Neutrophil (primary cell): ENCODE results near the gene SUPT20H.
"Not testable (repeated sequence)": the region's sequence is repeated elsewhere in the genome, so short reads cannot be mapped to it uniquely, and the experiment has no call there.

Experiments used
- H3K27ac ChIP-seq: fragments of 200-600 bp; sonication (generic); 2 replicates; pipeline ENCODE4 v1.5.1; 2016; ENCODE audit warnings: mild to moderate bottlenecking, moderate library complexity
- H3K27me3 ChIP-seq: fragments of 200-600 bp; sonication (generic); 2 replicates; pipeline ENCODE4 v1.6.0; 2016; ENCODE audit warnings: mild to moderate bottlenecking
- H3K36me3 ChIP-seq: fragments of 200-600 bp; sonication (generic); 2 replicates; pipeline ENCODE4 v1.5.1; 2017
- H3K4me1 ChIP-seq, 2 experiments: fragments of 200-600 bp in 1 of 2; sonication (generic) in 1 of 2; 1 replicate in 1 of 2; 2 replicates in 1 of 2; pipeline versions ENCODE4 v1.5.1 to v1.6.1; 2013 to 2016; ENCODE audit warnings: low read depth in 1 of 2, low read length in 1 of 2, mild to moderate bottlenecking in 1 of 2, moderate library complexity in 1 of 2; ENCODE audit not compliant: control insufficient read depth in 1 of 2, insufficient read depth in 1 of 2
- H3K4me3 ChIP-seq, 2 experiments: fragments of 200-600 bp in 1 of 2; sonication (generic) in 1 of 2; 1 replicate in 1 of 2; 2 replicates in 1 of 2; pipeline ENCODE4 v1.5.1; 2013 to 2016; ENCODE audit warnings: low read depth in 1 of 2, low read length in 1 of 2, mild to moderate bottlenecking in 1 of 2, moderate library complexity in 1 of 2
- H3K9me3 ChIP-seq: fragments of 200-600 bp; sonication (generic); 2 replicates; pipeline ENCODE4 v1.5.1; 2016
- TF ChIP-seq, protein P1 (sequence below): fragments of 200-600 bp; sonication (generic); IDR thresholded peaks from 2 replicates; pipeline ENCODE4 v1.5.1; 2016; ENCODE audit warnings: antibody characterized with exemption

SUPT20H gene

GRCh38 chr13:37059848-37060192 is 332 bp upstream of the SUPT20H start:
- Histone ChIP-seq H3K27ac (peak overlapping the region; percentile 85), H3K4me3 (peak overlapping the region; percentile 69 to 93), H3K4me1 (peaks cover 25 to 29% of the 10 kb centered on the region in 2 experiments), H3K36me3 (no peaks in the 10 kb centered on the region), H3K27me3 (peaks cover 5% of the 10 kb centered on the region), H3K9me3 (no peaks in the 10 kb centered on the region)
- TF ChIP-seq, protein P1, sequence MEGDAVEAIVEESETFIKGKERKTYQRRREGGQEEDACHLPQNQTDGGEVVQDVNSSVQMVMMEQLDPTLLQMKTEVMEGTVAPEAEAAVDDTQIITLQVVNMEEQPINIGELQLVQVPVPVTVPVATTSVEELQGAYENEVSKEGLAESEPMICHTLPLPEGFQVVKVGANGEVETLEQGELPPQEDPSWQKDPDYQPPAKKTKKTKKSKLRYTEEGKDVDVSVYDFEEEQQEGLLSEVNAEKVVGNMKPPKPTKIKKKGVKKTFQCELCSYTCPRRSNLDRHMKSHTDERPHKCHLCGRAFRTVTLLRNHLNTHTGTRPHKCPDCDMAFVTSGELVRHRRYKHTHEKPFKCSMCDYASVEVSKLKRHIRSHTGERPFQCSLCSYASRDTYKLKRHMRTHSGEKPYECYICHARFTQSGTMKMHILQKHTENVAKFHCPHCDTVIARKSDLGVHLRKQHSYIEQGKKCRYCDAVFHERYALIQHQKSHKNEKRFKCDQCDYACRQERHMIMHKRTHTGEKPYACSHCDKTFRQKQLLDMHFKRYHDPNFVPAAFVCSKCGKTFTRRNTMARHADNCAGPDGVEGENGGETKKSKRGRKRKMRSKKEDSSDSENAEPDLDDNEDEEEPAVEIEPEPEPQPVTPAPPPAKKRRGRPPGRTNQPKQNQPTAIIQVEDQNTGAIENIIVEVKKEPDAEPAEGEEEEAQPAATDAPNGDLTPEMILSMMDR: no peak

DNA sequence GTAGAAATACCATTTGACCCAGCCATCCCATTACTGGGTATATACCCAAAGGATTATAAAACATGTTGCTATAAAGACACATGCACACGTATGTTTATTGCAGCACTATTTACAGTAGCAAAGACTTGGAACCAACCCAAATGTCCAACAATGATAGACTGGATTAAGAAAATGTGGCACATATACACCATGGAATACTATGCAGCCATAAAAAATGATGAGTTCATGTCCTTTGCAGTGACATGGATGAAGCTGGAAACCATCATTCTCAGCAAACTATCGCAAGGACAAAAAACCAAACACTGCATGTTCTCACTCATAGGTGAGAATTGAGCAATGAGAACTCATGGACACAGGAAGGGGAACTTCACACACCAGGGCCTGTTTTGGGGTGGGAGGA is 3.3 kb downstream of the SUPT20H start:
- H3K4me1 ChIP-seq: peaks cover 25 to 29% of the 10 kb centered on the region in 2 experiments
- not testable (repeated sequence) for H3K4me3 ChIP-seq

GRCh38 chr13:37053111-37053510 is 6.4 kb downstream of the SUPT20H start:
- not testable (repeated sequence) for H3K27me3 ChIP-seq, H3K27ac ChIP-seq, H3K36me3 ChIP-seq, H3K4me3 ChIP-seq, H3K9me3 ChIP-seq
- peaks cover 10 to 15% of the 10 kb centered on the region in 2 experiments for H3K4me1 ChIP-seq

More for the DNA sequence above, 3.3 kb downstream of the SUPT20H start:
- H3K27ac ChIP-seq, H3K27me3 ChIP-seq, H3K36me3 ChIP-seq, H3K9me3 ChIP-seq: not testable (repeated sequence)

GRCh38 chr13:37049810-37050209 is 9.7 kb downstream of the SUPT20H start:
- Histone ChIP-seq H3K4me3 (no peak overlapping the region), H3K36me3 (peaks cover 31% of the 10 kb centered on the region), H3K4me1 (no peaks in the 10 kb centered on the region), H3K9me3 (no peaks in the 10 kb centered on the region), H3K27ac (no peak overlapping the region), H3K27me3 (no peaks in the 10 kb centered on the region)
- TF ChIP-seq, protein P1: no peak

- H3K9me3 ChIP-seq: no peaks in the 10 kb centered on the region
- no peak overlapping the region for H3K27ac ChIP-seq
- H3K4me3 ChIP-seq: no peak overlapping the region
- H3K36me3 ChIP-seq: peaks cover 50% of the 10 kb centered on the region
- H3K27me3 ChIP-seq: no peaks in the 10 kb centered on the region
- TF ChIP-seq, protein P1: no peak
- H3K4me1 ChIP-seq: peaks cover 2 to 6% of the 10 kb centered on the region in 2 experiments
Measured at GRCh38 chr13:37047846-37048245, 11.6 kb downstream of the SUPT20H start.

- Histone ChIP-seq H3K27me3 (no peaks in the 10 kb centered on the region), H3K27ac (no peak overlapping the region), H3K4me1 (peaks cover 2 to 6% of the 10 kb centered on the region in 2 experiments), H3K4me3 (no peak overlapping the region), H3K9me3 (no peaks in the 10 kb centered on the region), H3K36me3 (peaks cover 58% of the 10 kb centered on the region)
- TF ChIP-seq, protein P1: no peak
Measured at GRCh38 chr13:37047032-37047431, 12.5 kb downstream of the SUPT20H start.

DNA sequence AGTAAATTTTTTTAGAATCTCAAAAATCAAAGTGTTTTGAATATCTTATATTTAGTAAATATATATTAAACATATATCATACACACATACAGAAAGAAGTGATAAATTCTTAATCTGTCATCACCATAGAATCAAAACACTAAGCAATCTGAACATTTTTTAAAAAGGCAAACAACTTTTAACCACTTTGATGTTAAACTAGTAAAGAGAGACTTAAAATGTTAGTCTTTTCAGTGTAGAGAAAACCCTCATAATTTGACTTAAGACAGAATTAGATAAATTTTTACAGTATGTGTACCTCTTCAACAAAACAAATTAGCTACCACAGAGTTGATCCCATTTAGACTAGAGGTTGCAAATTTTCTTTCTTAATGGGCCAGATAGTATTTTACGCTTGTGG is 13.4 kb downstream of the SUPT20H start:
- H3K36me3 ChIP-seq: peaks cover 68% of the 10 kb centered on the region

More for the DNA sequence above, 13.4 kb downstream of the SUPT20H start:
- Histone ChIP-seq H3K27ac (no peak overlapping the region), H3K4me3 (no peak overlapping the region), H3K9me3 (no peaks in the 10 kb centered on the region), H3K27me3 (no peaks in the 10 kb centered on the region), H3K4me1 (peaks cover 2 to 6% of the 10 kb centered on the region in 2 experiments)
- TF ChIP-seq, protein P1: no peak
